Peyer's patch (tissue), 4 donors: Measurements from ENCODE around the gene DDX39B. TPM values are rescaled to one million over a fixed set of nuclear protein-coding genes. Genes with fewer than 3 reads are reported as not detected.
"Not testable (repeated sequence)": the region's sequence is repeated elsewhere in the genome, so short reads cannot be mapped to it uniquely, and the experiment has no call there.

Source experiments
- DNase-seq, 3 donors: peaks; one replicate each; pipeline ENCODE4 v3.0.0-alpha.2; 2017 to 2019
- H3K27ac ChIP-seq, 4 donors: fragments of 200-600 bp; sonication (generic); one replicate each; pipeline ENCODE4 v1.5.1; 2016 to 2019
- H3K27me3 ChIP-seq, 2 donors: fragments of 200-600 bp; sonication (generic); one replicate each; pipeline ENCODE4 v1.5.1; 2019
- H3K36me3 ChIP-seq, 3 donors: fragments of 200-600 bp; sonication (generic); one replicate each; pipeline ENCODE4 v1.5.1; 2016 to 2019
- H3K4me1 ChIP-seq, 4 donors: fragments of 200-600 bp; sonication (generic); one replicate each; pipeline ENCODE4 v1.5.1; 2016 to 2019
- H3K4me3 ChIP-seq, 4 donors: fragments of 200-600 bp; sonication (generic); 1 replicate in 3 of 4; 2 replicates in 1 of 4; pipeline ENCODE4 v1.5.1; 2016 to 2019; ENCODE audit warnings: mild to moderate bottlenecking in 1 of 4
- H3K9me3 ChIP-seq, 4 donors: fragments of 200-600 bp; sonication (generic); one replicate each; pipeline ENCODE4 v1.5.1; 2016 to 2019; ENCODE audit warnings: mild to moderate bottlenecking in 1 of 4
- POLR2A ChIP-seq, 2 donors: fragments of 450-650 bp; IDR thresholded peaks; one replicate each; pipeline ENCODE4 v1.5.1; 2017; ENCODE audit warnings: antibody characterized with exemption in 2 of 2, mild to moderate bottlenecking in 2 of 2, moderate library complexity in 2 of 2
- total RNA-seq, 4 donors: library from RNA; depleted of rRNA; stranded (reverse); fragments of >200 nt; gene quantifications; one replicate each; pipeline ENCODE4 v1.1.0, GENCODE V29; 2016
- TF ChIP-seq, protein P1 (sequence below), 6 experiments: fragments of 450-650 bp in 4 of 6; fragments of 200-600 bp in 2 of 6; sonication (generic) in 1 of 6; IDR thresholded peaks; one replicate each; pipeline ENCODE4 v1.5.1; 2017 to 2019; ENCODE audit warnings: antibody characterized with exemption in 6 of 6, mild to moderate bottlenecking in 3 of 6, moderate library complexity in 1 of 6

The DDX39B gene
- 1,000 to 10,000 TPM in 1 of 4 donors, 100 to 1,000 TPM in 3; 161 to 1,087 (median 280) TPM for total RNA-seq

- peak within 1 kb of the TSS; percentile 58 to 83 (median 72) for H3K4me3 ChIP-seq
- H3K27me3 ChIP-seq: no peaks in the 10 kb centered on the region
- DNase-seq: peak; percentile 93 to 98 (median 93)
- H3K36me3 ChIP-seq: peaks cover 0 to 34% (median 0%) of the 10 kb centered on the region in 3 donors
- no peaks in the 10 kb centered on the region for H3K9me3 ChIP-seq
- peak within 1 kb of the TSS; percentile 84 to 91 (median 90) for H3K27ac ChIP-seq
- peaks cover 0 to 50% (median 21%) of the 10 kb centered on the region in 4 donors for H3K4me1 ChIP-seq
- peak; percentile 81 to 83 for TF ChIP-seq POLR2A (IDR thresholded peaks at IDR 0.05)
- TF ChIP-seq, protein P1, sequence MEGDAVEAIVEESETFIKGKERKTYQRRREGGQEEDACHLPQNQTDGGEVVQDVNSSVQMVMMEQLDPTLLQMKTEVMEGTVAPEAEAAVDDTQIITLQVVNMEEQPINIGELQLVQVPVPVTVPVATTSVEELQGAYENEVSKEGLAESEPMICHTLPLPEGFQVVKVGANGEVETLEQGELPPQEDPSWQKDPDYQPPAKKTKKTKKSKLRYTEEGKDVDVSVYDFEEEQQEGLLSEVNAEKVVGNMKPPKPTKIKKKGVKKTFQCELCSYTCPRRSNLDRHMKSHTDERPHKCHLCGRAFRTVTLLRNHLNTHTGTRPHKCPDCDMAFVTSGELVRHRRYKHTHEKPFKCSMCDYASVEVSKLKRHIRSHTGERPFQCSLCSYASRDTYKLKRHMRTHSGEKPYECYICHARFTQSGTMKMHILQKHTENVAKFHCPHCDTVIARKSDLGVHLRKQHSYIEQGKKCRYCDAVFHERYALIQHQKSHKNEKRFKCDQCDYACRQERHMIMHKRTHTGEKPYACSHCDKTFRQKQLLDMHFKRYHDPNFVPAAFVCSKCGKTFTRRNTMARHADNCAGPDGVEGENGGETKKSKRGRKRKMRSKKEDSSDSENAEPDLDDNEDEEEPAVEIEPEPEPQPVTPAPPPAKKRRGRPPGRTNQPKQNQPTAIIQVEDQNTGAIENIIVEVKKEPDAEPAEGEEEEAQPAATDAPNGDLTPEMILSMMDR (IDR thresholded peaks at IDR 0.05): peak in 1 of 6 experiments; percentile 12
Measured at GRCh38 chr6:31541658-31542521, at the start of gene DDX39B. DDX39B (minus strand) TSS chr6:31542003; CDS start chr6:31540532, 1,471 bp downstream.

DNA sequence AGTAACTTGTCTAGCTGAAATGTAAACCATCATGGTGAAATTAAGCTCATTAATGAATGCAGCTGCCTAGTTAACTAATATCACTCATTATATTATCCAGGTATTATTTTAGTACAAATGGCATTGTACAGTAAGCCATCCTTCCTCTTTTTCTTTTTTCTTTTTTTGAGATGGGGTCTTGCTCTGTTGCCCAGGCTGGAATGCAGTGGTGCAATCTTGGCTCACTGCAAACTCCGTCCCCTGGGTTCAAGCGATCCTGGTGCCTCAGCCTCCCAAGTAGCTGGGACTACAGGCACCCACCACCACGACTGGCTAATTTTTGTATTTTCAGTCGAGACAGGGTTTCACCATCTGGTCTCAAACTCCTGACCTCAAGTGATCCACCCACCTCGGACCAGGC is 48.9 kb upstream of the DDX39B start:
- not testable (repeated sequence) for H3K36me3 ChIP-seq, H3K27ac ChIP-seq, H3K4me3 ChIP-seq, DNase-seq, H3K9me3 ChIP-seq, H3K27me3 ChIP-seq
- H3K4me1 ChIP-seq: peaks cover 0 to 29% (median 16%) of the 10 kb centered on the region in 4 donors

DNA sequence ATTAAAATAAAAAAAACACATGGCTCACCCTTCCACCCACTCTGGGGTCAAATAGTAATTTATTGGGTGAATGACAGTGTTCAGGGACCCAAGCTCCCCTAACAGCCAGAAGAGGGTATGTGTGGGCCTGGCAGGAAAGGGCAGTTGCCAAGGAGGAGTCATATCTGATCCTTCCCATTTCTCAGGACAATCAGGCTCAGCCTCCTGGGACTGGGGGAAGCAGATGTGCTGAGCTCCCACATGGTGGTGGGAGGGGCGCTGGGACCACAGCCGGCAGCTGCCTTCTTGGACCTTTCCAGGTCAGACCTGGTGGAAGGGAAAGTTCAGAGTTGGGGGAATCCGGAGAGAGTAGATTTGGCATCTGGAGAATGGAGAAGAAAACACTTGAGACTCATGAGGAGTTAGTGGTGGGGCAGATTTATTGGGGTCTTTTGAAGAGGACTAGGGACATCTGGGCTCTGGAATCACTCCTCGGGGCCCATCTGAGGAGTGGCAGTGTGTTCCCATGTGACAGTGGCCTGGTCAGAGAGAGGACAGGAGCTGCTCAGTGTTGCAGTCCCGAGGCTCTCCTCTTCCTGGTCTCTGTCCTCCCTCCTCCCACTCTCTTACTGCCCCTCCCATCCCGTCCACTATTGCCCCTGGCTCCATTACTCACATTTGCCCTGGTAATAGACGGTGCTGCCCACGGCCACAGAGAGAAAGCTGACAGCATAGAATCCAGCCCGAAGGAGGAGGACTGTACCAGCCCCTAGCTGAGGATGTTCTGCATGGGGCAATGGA is 47.3 kb upstream of the DDX39B start:
- H3K9me3 ChIP-seq: no peaks in the 10 kb centered on the region
- no peak for DNase-seq
- H3K27me3 ChIP-seq: no peaks in the 10 kb centered on the region
- H3K4me1 ChIP-seq: peaks cover 0 to 33% (median 20%) of the 10 kb centered on the region in 4 donors
- peak overlapping the region in 1 of 4 donors; percentile 93 for H3K27ac ChIP-seq
- H3K4me3 ChIP-seq: no peak overlapping the region
- TF ChIP-seq POLR2A (IDR thresholded peaks at IDR 0.05): no peak
- TF ChIP-seq, protein P1 (IDR thresholded peaks at IDR 0.05): no peak
- H3K36me3 ChIP-seq: no peaks in the 10 kb centered on the region

- DNase-seq: no peak
- H3K4me1 ChIP-seq: peaks cover 0 to 28% (median 17%) of the 10 kb centered on the region in 4 donors
- H3K4me3 ChIP-seq: peak overlapping the region in 2 of 4 donors; percentile 7 to 10
- H3K9me3 ChIP-seq: no peaks in the 10 kb centered on the region
- H3K36me3 ChIP-seq: no peaks in the 10 kb centered on the region
- TF ChIP-seq, protein P1 (IDR thresholded peaks at IDR 0.05): no peak
- TF ChIP-seq POLR2A (IDR thresholded peaks at IDR 0.05): no peak
- peak overlapping the region; percentile 19 to 93 (median 48) for H3K27ac ChIP-seq
- no peaks in the 10 kb centered on the region for H3K27me3 ChIP-seq
Measured at GRCh38 chr6:31587791-31588777, 46.3 kb upstream of the DDX39B start.

- H3K4me1 ChIP-seq: peaks cover 0 to 33% (median 17%) of the 10 kb centered on the region in 4 donors
- no peak for TF ChIP-seq POLR2A (IDR thresholded peaks at IDR 0.05)
- TF ChIP-seq, protein P1 (IDR thresholded peaks at IDR 0.05): no peak
- H3K4me3 ChIP-seq: peak overlapping the region in 1 of 4 donors; percentile 12
- no peaks in the 10 kb centered on the region for H3K27me3 ChIP-seq
- H3K36me3 ChIP-seq: no peaks in the 10 kb centered on the region
- DNase-seq: peak in 2 of 3 donors; percentile 70 to 76
- no peaks in the 10 kb centered on the region for H3K9me3 ChIP-seq
- peak overlapping the region; percentile 19 to 93 (median 54) for H3K27ac ChIP-seq
Measured at GRCh38 chr6:31586599-31587281, 44.9 kb upstream of the DDX39B start.
